Measurements from ENCODE around the gene SLC29A2.

SLC29A2 gene

DNA sequence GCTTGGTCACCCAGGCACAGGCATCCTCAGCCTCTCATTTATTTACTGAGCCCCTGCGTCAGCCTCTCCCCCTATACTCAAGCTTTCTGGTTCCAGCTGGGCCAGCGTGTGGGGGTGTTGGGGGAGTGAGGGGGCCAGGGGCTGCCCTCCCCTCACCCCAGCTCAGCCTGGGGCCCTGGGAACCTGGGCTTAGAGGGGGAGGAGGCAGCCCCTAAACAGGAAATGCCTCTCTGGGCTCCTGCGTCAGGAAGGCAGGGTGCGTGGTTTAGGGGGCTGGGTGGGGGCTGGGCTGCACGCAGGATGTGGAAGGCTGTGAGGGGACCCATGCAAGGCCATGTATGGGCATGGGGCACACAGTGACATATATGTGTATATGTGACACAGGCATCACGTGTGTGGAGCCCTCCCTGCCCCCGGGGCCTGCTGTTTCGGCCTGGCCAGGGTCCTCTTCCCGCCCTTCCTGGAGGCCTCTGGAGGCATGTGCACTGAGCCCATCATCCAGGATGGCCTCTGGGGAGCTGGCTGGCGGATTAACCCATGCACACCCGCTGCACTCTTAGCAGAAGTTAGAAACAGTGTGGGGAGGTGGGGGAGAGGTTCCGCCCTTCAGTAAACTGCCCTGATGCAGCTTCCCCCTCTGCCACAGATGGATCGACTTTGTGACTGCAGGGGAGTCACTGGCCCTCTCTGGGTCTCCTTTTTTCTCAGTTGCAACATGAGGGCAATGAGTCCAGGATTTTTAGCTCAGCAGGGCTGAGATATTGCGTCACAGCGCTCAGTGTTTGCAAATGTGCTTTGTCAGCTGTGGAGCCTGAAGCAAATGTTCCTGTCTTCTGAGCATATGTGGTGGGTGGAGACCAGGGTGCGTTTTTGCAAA is 53.6 kb downstream of the SLC29A2 start:
- peak; percentile 86 for DNase-seq (ENCODE audit: low read depth)

- DNase-seq (ENCODE audit: low read depth): peak; percentile 79
Observed at GRCh38 chr11:66317322-66317722, 54.2 kb downstream of the SLC29A2 start.

DNA sequence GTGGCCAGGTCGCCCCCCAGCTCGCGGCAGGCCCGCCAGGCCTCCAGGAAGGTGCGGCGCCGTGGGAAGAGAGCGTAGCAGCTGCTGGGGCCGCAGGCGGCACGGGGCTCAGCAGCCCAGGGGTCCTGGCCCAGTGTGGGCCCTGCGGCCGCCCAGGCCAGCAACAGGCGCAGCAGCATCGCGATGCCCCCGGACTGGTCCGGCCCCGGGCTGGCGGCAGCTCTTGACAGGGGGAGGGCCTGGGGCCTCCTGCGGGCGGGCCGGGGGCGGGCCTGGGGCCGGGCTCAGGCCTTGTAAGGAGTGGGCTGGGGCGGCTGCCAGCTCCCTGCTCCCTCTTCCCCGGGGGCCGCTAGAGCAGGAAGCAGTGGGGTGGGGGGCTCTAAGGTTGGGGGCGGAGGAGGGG is 54.7 kb downstream of the SLC29A2 start, which contains the start of gene CD248:
Gene CD248, minus strand, starts transcription at position 196 of the 403 bp plus-strand sequence. Its CDS starts 17 bp downstream, at position 179.
- peak; percentile 90 for DNase-seq (ENCODE audit: low read depth)

- DNase-seq (ENCODE audit: low read depth): peak; percentile 44
Observed at GRCh38 chr11:66315921-66316811, 55.4 kb downstream of the SLC29A2 start.

- no peak for DNase-seq (ENCODE audit: low read depth)
Observed at GRCh38 chr11:66315498-66315885, 56.1 kb downstream of the SLC29A2 start.

DNA sequence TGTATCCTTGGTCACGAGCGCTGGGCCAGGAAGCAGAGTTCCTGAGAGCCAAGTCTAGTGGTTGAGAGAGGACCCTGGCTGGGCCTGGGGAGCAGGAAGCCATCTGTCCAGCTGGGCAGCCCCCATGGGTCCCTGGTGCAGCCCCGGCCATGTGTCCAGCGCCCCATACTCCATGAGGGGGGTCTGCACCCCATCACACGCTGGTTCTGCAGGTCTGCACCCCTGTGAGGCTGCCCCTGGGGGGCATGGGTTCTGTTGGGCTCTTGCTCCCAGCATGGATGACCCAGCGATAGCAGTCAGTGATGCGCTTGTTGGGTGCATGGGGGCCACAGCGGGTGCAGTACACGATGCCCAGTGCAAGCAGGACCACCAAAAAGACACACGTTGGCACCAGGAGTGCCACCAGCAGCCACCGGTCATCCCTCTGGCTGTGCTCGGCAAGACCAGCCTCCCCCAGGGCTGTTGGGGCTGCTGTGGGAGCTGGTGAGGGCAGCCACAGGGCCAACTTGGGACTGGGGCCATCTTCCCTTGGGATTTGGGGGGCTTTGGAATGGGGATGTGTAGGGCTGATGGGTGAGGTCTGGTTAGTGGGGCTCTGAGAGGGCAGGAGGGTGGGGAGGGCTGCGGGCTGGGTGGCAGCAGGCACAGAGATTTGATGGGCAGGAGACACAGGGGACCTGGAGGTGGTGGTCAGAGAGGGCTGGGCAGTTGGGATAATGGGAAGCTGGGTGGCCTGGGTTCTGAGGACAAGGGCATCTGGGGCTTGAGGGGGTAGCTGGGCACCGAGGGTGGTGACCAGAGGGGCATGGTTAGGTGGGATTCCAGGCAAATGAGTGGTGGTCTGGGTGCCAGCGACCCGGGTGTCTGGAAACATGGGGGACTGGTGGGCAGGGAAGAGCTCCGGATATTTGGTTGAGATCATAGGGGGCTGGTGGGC is 56.7 kb downstream of the SLC29A2 start:
- no peak for DNase-seq (ENCODE audit: low read depth)

GRCh38 chr11:66314186-66314501 is 57.4 kb downstream of the SLC29A2 start:
- DNase-seq (ENCODE audit: low read depth): no peak

DNA sequence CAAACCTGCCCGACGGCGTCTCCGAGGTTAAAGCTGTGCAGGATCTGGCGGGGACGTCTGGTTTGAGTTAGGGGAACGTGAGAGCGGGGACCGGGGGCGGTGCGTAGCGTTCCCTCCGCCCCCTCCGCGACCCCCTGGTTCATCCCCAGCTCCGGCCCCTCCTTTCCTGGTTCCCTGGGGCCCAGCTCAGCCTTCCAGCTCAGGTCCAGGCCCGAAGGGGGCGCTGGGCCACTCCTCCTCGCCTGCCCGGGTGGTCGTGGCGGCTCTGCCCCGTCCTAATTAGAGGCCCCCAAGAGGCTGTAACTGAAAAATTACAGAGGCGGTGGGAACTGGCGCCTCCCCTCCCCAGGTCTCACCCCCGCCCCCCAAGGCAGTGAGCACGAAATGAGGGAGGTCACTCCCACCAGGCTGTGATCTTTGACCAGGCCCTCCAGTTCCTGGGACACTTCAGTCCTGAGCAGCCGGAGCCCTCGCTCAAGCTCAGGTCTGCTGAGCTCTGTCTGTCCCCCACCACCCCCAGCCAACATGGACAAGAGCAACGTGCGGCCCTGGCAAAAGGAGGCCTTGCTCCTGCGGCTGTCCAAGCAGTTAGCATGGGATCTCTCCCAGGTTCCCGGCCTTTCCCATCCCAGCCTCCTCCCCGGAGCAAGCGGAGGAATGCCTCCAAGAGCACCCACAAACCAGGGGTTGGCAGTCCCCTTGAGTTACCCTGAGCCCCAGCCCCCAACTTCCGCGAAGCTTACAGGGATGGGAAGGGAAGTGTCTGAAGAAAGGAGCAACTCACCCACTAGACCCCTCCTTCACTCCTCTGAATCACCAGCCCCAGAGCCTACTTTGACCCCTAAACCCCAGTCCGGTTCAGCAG is 58.0 kb downstream of the SLC29A2 start:
- peak; percentile 63 for DNase-seq (ENCODE audit: low read depth)

GRCh38 chr11:66312549-66313320 is 58.8 kb downstream of the SLC29A2 start:
- DNase-seq (ENCODE audit: low read depth): peak; percentile 100
